ENCODE results near the gene PRAME.
"Not testable (repeated sequence)": the region's sequence is repeated elsewhere in the genome, so short reads cannot be mapped to it uniquely, and the experiment has no call there.

The PRAME gene, protein sequence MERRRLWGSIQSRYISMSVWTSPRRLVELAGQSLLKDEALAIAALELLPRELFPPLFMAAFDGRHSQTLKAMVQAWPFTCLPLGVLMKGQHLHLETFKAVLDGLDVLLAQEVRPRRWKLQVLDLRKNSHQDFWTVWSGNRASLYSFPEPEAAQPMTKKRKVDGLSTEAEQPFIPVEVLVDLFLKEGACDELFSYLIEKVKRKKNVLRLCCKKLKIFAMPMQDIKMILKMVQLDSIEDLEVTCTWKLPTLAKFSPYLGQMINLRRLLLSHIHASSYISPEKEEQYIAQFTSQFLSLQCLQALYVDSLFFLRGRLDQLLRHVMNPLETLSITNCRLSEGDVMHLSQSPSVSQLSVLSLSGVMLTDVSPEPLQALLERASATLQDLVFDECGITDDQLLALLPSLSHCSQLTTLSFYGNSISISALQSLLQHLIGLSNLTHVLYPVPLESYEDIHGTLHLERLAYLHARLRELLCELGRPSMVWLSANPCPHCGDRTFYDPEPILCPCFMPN

DNA sequence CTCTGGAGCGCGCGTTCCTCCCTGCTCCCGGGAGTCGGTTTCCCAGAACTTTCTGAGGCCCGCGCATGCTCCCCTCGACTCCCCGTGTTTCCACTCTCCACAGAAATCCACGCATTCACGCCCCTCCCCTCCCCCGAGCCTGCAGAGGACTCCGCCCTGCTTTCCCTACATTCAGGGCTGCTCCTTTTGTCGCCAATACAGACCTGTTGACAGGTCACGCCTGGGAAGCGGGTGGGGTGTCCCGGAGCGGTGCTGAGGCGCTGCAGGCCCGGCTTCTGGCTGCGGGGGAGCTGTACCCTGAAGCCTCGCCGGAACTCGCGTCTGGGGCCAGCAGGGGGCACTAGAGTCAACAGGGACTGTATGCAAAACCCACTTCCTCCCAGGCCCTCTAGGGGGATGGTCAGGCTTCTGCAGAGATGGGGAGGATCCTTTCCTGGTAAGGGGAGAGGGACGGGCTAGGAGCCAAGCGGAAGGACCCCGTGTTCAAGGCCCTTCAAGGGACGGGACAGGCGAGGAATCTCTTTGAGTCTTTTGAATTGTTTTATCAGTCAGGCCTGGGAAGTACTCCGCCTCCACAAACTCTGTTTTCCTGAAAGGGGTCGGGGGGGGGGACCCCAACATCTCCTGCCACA lies at the start of gene PRAME:
TSS of gene PRAME (minus strand) at position 294 of the 632 bp plus-strand sequence. CDS start 2,433 bp downstream, outside the sequence.
- DNase-seq, result peak; percentile 98

DNA sequence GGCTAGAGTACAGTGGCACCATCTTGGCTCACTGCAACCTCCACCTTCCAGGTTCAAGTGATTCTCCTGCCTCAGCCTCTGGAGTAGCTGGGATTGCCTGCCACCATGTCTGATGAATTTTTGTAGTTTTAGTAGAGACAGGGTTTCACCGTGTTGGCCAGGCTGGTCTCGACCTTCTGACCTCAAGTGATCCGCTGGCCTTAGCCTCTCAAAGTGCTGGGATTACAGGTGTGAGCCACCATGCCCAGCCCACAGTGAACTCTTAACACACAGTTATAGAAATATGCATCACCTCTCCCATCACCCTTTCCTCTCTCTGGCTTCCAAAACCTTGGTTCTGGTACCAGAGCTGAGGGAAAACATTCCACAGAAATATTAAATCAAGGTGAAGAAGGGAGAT lies 49.0 kb upstream of the PRAME start:
- not testable (repeated sequence) for DNase-seq

DNA sequence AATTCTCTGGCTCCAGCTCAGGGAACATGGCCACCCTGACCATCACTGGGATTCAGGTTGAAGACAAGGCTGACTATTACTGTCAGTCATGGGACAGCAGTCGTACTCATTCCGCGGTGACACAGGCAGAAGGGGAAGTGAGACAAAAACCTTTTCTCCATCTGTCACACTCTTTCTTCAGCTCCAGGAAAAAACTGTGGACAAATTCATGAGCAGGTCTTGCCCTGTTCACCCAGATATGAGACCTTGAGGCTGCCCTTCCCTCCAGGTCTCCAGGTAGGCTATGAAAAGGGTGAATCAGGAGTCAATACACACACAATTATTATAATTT lies 46.0 kb upstream of the PRAME start:
- no peak for DNase-seq

DNA sequence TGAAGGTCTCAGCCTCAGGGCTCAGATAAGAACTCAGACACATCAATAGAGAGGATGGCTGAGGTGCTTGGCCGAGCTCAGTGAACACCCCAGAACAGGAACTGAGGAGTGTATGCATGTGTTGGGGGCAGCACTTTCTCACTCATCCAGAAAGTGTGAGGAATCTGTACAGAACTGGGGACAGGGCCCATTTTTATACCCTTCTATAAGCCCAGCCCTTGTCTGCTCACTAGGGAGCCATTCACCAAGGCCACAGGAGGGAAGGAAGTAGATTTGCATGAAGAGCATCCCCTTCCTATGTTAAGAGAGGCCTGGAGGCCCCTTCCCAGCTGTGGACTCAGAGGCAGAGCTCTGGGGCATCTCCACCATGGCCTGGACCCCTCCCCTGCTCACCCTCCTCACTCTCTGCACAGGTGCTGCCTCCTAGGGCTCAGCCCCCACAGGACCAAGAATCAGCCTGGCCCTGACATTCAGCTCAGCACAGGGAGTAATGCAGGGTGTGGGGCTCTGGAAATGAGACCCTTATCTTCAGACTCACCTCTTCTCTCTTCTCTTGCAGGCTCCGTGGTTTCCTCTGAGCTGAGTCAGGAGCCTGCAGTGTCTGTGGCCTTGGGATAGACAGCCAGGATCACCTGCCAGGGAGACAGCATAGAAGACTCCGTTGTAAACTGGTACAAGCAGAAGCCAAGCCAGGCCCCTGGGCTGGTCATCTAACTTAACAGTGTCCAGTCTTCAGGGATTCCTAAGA lies 45.4 kb upstream of the PRAME start:
- no peak for DNase-seq

DNA sequence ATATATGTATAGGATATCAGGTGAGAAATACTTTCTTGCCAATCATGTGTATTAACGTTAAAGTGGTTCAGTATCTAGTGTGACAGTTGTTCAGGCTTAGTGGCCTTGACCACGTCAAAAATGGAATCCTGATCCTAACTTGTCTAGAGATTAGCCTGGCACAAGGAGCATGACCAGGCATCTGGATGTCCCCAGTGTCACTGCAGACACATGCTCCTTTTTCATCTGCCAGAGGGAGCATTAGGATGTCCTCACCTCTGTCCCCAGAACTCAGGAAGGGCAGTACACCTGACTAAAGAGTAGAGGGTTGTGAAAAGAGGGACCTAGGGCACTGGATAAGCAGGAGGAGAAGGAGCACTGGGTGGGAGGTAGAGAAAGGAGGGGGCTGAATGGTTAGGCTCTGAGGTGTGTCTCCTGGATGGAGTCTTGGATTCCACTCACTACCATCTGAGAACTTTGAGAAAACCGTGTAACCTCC lies 44.4 kb upstream of the PRAME start:
- DNase-seq, result no peak

DNA sequence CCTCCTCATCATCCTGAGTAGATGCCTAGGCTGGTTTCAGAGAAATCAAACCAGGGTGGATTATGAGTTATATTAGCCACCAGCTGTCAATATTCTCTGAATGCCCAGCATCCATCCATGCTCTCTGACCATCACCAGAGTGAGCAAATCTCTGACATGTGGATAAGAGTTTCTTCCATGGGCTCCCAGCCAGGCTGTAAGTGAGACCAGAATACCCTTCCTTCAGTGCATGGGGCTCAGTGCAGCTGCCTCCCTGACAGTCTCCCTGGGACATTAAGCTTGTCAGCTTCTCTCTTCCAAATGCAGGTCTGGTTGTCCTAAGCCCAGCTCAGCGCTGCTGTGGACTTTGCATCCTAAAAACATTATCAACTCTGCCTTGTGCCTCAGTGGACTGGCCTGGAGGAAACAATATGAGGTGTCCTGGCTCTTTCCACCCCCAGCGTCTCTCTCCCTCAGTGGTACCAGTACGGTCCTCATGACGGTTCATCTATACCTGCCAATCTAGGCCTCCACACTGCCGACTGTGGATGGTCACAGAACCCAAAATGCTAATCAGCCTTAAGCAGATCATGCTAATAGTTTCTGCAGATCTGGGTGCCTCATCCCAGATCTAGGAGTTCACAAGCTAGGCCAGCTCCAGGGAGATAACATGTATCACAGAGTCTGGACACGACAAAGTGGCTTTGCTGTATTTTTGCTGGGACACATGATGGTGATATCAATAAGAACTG lies 41.6 kb upstream of the PRAME start:
- DNase-seq, result no peak

DNA sequence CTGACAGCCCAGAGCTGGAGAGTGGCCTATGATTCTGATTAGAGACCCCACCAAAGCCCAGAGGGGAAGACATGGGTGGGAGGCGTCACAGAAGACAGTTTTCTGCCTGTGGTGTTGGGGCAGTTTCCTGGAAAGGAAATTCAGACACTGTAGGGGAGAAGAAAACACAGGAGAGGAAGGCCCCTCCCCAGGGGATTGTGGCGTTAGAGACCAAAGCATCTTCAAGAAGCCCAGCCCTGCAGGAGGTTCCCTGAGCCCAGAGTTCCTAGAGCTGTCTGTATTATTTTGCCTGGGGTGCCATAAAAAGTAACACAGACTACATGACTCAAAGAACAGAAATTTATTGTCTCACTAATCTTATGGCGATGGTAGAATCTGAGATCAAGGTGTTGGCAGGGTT lies 40.2 kb upstream of the PRAME start:
- DNase-seq, result no peak

DNA sequence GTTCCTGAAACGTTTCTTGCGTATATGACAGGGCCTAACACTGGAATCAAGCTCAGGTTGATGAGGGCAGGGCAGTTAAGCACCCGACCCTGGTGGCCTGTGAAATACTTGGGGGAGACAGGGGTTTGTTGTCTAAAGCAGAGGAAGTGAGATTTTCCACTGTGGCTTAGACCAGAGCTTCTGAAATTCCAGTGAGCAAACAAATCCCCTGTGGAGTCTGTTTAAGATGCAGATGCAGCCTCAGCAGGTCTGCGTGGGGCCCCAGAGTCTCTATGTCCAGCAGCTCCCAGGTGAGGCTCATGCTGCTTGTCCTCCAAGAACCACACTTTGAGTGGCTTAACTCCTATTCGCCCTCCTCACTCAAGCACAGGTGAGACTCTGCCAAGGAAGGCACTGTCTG lies 39.1 kb upstream of the PRAME start:
- DNase-seq, result no peak

DNA sequence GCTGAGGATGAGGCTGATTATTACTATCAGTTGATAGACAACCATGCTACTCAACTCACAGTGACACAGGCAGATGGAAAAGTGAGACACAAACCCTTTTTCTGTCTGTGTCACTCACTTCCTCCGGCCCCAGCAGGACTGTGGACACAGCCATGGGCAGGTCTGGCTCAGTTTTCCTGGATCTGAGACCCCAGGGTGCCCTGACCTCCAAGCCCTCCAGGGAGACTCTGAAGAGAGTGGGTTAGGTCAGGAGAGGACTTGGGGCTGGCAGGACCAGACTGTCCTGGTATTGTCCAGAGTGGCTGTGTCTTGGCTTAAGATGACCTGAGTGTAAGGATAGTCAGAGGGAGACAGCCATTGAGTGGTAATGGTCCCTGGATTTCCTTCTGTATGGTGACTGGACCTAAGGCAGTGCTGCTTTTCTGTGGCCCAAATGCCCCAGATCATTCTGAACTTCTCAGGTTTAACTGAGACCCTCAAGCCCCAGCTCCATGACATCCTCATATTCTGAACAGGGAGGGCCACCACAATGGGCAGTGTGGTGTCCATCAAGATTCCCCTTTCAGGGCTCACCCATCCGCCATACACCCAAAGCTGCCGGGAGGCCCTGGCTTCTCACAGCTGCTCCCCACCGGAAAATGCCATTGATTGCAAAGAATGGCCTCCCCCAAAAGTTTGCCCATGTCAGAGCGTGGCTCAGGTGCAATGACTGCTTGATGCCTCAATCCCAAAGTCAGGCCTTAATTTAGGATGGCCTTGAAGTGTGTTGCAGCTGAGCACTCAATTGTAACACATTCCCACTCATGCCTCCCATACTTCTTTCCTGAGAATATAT lies 36.2 kb upstream of the PRAME start:
- no peak for DNase-seq

DNA sequence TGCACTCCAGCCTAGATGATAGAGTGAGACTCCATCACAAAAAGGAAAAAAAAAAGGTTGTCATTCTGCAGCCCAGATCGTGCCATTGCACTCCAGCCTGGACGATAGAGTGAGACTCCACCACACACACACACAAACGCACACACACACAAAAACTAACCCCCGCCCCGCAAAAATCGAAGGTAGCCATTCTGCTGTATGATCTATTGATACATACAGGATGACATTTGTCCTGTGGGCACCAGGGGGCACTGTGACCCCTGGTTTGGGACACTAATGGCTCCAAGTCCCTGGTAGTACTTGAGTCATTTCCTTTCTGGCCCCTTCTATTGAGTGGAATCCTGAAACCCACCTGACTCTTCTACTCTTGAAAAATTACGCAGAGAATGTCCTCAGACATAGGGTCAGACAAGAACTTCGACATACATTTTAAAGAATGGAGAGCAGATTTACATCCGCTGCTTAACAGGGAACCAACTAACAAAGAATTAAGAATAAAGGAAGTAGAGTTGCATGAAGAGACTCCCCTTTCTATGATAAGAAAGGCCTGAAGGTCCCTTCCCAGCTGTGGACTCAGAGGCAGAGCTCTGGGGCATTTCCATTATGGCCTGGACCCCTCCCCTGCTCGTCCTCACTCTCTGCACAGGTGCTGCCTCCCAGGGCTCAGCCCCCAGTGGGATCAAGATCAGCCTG lies 35.0 kb upstream of the PRAME start:
- peak; percentile 72 for DNase-seq

DNA sequence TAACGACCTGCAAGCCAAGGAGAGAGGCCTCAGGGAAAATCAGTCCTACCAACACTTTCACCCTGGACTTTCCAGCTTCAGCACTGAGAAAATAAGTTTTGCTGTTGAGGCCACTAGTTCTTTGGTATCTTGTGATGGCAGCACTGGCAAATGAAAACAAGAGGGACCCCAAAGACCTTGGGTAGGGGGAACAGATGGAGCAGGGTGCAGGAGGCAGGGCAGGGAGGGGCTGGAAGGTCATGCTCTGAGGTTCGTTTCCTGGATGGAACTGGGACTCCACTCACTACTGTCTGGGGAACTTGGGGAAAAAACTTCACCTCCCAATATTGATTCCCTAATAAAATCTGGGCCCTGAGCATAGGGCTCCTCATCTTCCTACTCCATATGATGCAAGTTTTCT lies 34.2 kb upstream of the PRAME start:
- DNase-seq, result no peak

DNA sequence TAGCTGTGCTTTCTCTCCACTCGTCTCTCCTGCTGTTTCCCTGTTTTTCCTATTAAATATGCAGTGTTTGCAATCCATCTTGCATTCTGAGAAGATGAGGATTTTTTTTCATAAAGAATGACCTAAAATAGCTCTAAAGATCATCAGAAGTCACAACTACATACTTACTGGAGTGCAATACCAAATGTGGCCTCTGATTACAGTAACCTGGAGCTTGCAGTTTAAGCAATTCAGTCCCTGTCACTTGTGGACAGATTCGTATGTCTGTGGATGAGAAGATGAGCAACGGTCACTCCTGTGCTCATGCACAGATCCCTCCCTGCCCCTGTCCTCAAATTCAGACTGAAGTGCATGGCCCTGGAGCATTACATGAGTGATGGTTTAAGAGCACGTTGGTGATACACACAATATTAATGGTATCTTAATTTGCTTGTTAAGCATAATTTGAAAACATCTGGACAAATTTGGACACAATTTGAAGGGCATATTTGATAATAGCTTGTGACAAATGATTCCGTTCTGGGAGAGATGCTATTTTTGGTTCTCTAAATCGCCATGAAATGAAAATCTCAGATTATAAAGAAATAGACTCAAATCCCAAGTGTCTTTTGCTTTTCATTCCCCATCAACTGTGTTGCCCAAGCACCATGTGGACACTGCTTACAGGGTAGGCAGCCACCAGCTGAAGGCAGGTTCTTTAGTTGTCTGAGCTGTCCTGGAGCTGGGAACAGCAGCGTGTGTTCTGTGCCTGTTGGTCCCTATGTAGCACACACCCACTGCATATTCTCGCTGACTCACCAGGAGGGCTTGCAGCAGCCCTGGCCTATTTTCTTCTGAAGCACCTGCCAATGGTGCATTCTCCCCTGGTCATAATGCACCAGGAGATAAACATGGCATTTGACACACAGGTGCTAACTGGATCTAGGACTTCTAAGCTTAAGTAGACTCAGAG lies 32.6 kb upstream of the PRAME start:
- peak; percentile 20 for DNase-seq

DNA sequence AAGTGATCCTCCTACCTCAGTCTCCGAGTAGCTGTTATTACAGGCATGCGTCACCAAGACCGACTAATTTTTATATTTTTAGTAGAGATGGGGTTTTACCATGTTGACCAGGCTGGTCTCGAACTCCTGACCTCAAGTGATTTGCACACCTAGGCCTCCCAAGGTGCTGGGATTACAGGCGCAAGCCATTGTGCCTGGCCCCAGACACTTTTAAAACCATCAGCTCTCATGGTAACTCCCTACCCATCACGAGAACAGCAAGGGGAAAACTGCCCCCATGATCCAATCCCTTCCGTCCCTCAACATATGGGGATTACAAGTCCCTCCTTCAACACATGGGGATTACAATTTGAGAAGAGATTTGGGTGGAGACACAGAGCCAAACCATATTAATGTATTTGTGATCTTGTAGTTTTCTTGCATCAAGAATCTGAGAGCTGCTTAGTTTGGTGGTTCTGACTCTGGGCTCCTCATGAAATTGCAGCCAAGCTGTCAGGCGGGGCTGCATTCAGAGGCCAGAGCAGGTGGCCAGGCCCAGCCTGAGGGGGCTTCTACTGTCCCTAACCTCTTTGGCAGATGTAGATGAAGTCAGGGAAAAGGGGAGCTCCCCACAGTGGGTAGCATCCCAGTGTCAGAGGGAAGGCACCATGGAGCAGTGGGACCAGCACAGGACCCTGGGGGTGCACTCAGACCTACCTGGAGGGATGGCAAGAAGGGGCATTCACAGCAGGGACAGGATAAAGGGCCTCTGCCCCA lies 31.2 kb upstream of the PRAME start:
- peak; percentile 92 for DNase-seq

DNA sequence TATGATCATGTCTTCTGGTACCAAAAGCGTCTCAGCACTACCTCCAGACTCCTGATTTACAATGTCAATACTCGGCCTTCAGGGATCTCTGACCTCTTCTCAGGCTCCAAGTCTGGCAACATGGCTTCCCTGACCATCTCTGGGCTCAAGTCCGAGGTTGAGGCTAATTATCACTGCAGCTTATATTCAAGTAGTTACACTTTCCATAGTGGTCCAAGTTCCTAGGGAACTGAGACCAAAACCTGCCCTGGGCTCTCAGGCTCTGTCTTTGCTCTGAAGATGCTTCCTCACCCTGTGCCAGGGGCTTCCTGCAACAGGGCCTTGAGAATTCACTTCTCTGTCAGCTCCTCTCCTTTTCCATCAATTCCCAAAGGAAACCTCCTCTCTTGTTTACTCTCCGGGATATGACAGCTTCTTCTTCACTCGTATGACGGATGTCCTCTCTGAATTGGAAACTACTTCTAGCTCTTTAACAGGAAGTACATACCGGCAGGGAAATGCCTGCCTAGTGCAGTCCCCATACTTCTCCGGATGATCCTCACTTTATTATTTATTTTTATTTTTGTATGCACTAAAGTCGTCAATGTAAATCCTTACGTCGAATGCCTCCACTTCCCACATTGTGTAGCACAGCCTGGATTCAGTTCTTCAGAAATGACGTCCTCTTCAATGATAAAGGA lies 29.6 kb upstream of the PRAME start:
- DNase-seq, result no peak

DNA sequence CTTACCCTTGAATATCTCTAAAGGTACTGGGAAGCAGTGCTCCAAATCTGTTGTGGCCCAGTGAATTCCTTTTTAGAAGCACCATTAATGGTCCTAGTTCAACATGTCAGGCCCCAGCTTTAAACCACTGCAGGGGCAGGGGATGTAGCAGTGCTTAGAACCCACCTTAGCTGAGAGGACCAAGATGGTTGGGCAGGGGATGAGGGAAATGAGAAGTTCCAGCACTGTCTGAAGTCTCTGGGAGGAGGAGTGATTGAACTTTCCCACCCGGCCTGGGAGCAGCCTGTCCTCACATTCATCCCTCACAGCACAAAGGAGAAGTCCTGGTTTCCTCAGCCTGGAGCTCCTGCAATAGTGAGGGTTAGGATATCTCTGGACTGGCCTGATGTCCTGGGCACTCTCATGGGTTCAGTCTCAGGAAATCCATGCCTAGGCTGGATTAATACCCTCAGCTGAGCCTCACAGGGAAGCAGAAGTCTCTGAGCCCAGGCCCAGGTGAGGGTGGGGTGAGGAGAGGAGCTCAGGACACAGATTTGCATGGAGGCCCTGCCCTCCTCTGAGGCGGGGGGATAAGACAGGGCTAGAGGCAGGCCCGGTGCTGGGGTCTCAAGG lies 28.6 kb upstream of the PRAME start:
- DNase-seq, result no peak

DNA sequence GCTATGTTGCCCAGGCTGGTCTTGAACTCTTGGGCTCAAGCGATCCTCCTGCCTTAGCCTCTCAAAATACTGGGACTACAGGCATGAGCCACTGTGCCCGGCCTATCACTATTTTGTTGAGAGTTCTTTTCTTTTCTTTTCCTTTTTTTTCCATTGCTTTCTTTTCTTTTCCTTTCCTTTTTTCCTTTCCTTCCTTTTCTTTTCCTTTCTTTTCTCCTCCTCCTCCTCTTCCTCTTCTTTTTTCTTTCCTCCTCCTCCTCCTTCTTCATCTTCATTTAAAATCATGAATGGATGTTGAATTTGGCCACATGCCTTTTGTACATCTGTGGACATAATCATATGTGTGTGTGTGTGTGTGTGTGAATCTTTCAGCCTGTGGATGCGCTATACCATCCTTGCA lies 25.7 kb upstream of the PRAME start:
- peak; percentile 38 for DNase-seq

DNA sequence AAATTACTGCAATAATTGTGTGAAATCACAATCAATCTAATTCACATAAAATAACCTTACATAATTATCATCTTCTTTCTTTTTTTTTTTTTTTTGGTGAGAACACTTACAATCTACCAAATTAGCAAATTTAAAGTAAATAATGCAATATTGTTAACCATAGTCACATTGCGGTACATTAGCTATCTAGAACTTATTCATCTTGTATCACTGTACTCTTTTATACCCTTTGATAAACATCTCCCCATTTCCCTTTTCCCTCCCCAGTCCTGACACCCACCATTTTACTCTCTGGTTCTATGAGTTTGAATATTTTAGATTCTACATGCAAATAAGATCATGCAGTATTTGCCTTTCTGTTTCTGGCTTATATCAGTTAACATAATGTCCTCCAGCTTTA lies 24.0 kb upstream of the PRAME start:
- no peak for DNase-seq

DNA sequence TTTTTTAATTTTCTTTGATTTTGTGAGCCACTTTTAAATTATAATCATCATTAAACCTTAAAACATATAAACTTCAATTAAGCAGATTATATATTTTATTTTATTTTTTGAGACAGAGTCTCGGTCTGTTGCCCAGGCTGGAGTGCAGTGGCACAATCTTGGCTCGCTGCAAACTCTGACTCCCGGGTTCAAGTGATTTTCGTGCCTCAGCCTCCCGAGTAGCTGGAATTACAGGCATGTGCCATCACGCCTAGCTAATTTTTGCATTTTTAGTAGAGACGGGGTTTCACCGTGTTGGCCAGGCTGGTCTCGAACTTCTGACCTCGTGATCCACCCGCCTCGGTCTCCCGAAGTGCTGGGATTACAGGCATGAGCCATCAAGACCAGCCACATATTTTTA lies 22.5 kb upstream of the PRAME start:
- DNase-seq, result not testable (repeated sequence)

Data from NCI-H82 (cell line).